HG02642 (cell line): ENCODE results near the gene FAM171A1.

ENCODE experiments used
- ATAC-seq: cut with Tn5 transposase; IDR thresholded peaks from one replicate; pipeline ENCODE4 v1.9.1; 2021; ENCODE audit warnings: mild to moderate bottlenecking; ENCODE audit not compliant: unreplicated experiment, poor library complexity

FAM171A1 gene

GRCh38 chr10:15254808-15255648 lies 116.1 kb downstream of the FAM171A1 start:
- no peak for ATAC-seq

- no peak for ATAC-seq
Measured at GRCh38 chr10:15253951-15254807, 116.9 kb downstream of the FAM171A1 start.

GRCh38 chr10:15252396-15252795 lies 118.7 kb downstream of the FAM171A1 start:
- no peak for ATAC-seq

GRCh38 chr10:15251791-15252380 lies 119.2 kb downstream of the FAM171A1 start:
- no peak for ATAC-seq

- no peak for ATAC-seq
Measured at GRCh38 chr10:15245530-15245929, 125.6 kb downstream of the FAM171A1 start.

GRCh38 chr10:15244635-15245197 lies 126.4 kb downstream of the FAM171A1 start:
- ATAC-seq: no peak

- no peak for ATAC-seq
Measured at GRCh38 chr10:15242261-15242840, 128.7 kb downstream of the FAM171A1 start.

GRCh38 chr10:15241306-15241705 lies 129.8 kb downstream of the FAM171A1 start:
- ATAC-seq: no peak

GRCh38 chr10:15238555-15239335 lies 132.3 kb downstream of the FAM171A1 start:
- ATAC-seq: no peak

- ATAC-seq: no peak
Measured at GRCh38 chr10:15237351-15237750, 133.7 kb downstream of the FAM171A1 start.

GRCh38 chr10:15236340-15236739 lies 134.7 kb downstream of the FAM171A1 start:
- ATAC-seq: no peak

GRCh38 chr10:15232279-15232678 lies 138.8 kb downstream of the FAM171A1 start:
- ATAC-seq: no peak

GRCh38 chr10:15231426-15231825 lies 139.7 kb downstream of the FAM171A1 start:
- ATAC-seq: no peak

- no peak for ATAC-seq
Measured at GRCh38 chr10:15230257-15230656, 140.8 kb downstream of the FAM171A1 start.

- no peak for ATAC-seq
Measured at GRCh38 chr10:15229268-15229667, 141.8 kb downstream of the FAM171A1 start.

GRCh38 chr10:15228426-15228825 lies 142.7 kb downstream of the FAM171A1 start:
- no peak for ATAC-seq

GRCh38 chr10:15227611-15228372 lies 143.3 kb downstream of the FAM171A1 start:
- ATAC-seq: no peak

- no peak for ATAC-seq
Measured at GRCh38 chr10:15225511-15225910, 145.6 kb downstream of the FAM171A1 start.

- no peak for ATAC-seq
Measured at GRCh38 chr10:15224948-15225347, 146.1 kb downstream of the FAM171A1 start.
